SH-SY5Y (cell line): ENCODE measurements around the gene MZB1.

ENCODE experiments used
- GATA2 ChIP-seq: IDR thresholded peaks from 2 replicates; pipeline ENCODE4 v1.6.1; 2011; ENCODE audit warnings: mild to moderate bottlenecking, low read depth, low read length
- GATA3 ChIP-seq: IDR thresholded peaks from 2 replicates; pipeline ENCODE4 v1.6.1; 2011; ENCODE audit warnings: low read depth, mild to moderate bottlenecking, low read length, moderate library complexity

DNA sequence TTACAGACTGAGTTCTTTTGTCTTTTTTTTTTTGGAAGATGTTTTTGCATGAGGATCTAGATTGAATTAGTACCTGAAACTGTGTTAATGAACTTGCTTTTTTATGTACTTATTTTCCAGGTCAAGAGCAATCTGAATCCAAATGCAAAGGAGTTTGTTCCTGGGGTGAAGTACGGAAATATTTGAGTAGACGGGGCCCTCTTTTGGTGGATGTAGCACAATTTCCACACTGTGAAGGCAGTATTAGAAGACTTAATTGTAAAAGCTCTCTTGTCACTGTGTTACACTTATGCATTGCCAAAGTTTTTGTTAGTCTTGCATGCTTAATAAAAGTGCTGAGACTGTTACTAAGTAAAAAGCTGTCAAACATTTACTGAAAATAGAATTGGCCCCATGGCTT, 21.1 kb downstream of the MZB1 start:
- no peak for TF ChIP-seq GATA3
- TF ChIP-seq GATA2 = no peak
